Immature natural killer cell (primary cell): ENCODE measurements around the gene ZNF536. TPM values are rescaled to one million over a fixed set of nuclear protein-coding genes. Genes with fewer than 3 reads are reported as not detected.
"Not testable (repeated sequence)": the region's sequence is repeated elsewhere in the genome, so short reads cannot be mapped to it uniquely, and the experiment has no call there.

Experiments
- DNase-seq, 3 donors: peaks; one replicate each; pipeline ENCODE4 v3.0.0; 2022; ENCODE audit warnings: mixed read lengths in 1 of 3
- H3K27ac Mint-ChIP-seq, 6 donors: one replicate each; pipeline ENCODE4 v1.8.0; 2020; ENCODE audit warnings: mixed read lengths in 6 of 6, mild to moderate bottlenecking in 5 of 6, inconsistent platforms in 4 of 6, moderate library complexity in 3 of 6
- H3K27me3 Mint-ChIP-seq, 3 donors: one replicate each; pipeline ENCODE4 v1.8.0; 2020 to 2021; ENCODE audit warnings: low read depth in 3 of 3, mild to moderate bottlenecking in 3 of 3, mixed read lengths in 3 of 3, moderate library complexity in 3 of 3, inconsistent platforms in 1 of 3
- H3K36me3 Mint-ChIP-seq, 3 donors: one replicate each; pipeline ENCODE4 v1.8.0; 2020; ENCODE audit warnings: mixed read lengths in 3 of 3, inconsistent platforms in 2 of 3, mild to moderate bottlenecking in 2 of 3
- H3K4me1 Mint-ChIP-seq, 2 donors: one replicate each; pipeline ENCODE4 v1.8.0; 2020; ENCODE audit warnings: inconsistent platforms in 2 of 2, mild to moderate bottlenecking in 2 of 2, mixed read lengths in 2 of 2, moderate library complexity in 1 of 2
- H3K4me3 Mint-ChIP-seq, 5 donors: one replicate each; pipeline ENCODE4 v1.8.0; 2020; ENCODE audit warnings: mild to moderate bottlenecking in 5 of 5, mixed read lengths in 5 of 5, inconsistent platforms in 3 of 5, moderate library complexity in 3 of 5
- H3K9me3 Mint-ChIP-seq, 6 donors: one replicate each; pipeline ENCODE4 v1.8.0; 2020; ENCODE audit warnings: mild to moderate bottlenecking in 6 of 6, mixed read lengths in 6 of 6, inconsistent platforms in 4 of 6, moderate library complexity in 3 of 6
- polyA plus RNA-seq, 3 donors: library from polyadenylated mRNA; unstranded; fragments of 300-500 nt; fragmentation: Illumina TruSeq; gene quantifications; one replicate each; pipeline ENCODE4 v1.2.3, GENCODE V29; 2021

ZNF536 gene
- polyA plus RNA-seq, 3 donors from 2014 or later, result not detected

DNA sequence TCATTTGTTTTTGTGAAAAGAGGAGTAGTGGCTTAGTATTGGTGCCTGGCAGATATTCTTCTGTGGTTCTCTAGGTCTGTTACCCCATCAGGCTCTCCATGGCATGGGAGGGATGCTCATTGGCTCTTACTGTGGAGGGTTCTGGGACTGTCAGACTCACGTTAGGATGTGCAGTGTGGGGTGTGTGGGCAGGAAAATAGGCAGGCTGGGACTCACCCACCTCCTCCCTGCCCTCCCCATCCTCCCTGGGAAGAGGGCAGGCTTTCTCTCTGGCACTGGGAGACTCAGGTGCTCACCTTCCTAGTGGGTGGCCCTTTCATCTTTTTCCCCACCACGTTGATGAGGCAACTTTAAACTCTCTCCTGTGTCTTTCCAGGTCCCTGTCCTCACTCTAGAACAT, 44.2 kb downstream of the ZNF536 start:
- Mint-ChIP-seq H3K36me3 (no peaks in the 10 kb centered on the region), H3K27ac (no peak overlapping the region), H3K9me3 (no peaks in the 10 kb centered on the region), H3K27me3 (peaks cover 5 to 16% (median 6%) of the 10 kb centered on the region in 3 donors), H3K4me1 (no peaks in the 10 kb centered on the region), H3K4me3 (no peak overlapping the region)
- no peak for DNase-seq

GRCh38 chr19:30417166-30417565, 45.0 kb downstream of the ZNF536 start:
- not testable (repeated sequence) for H3K9me3 Mint-ChIP-seq, DNase-seq, H3K36me3 Mint-ChIP-seq, H3K27ac Mint-ChIP-seq, H3K4me1 Mint-ChIP-seq, H3K4me3 Mint-ChIP-seq
- H3K27me3 Mint-ChIP-seq, result peaks cover 5 to 16% (median 6%) of the 10 kb centered on the region in 3 donors

- DNase-seq, result no peak
- H3K4me1 Mint-ChIP-seq, result no peaks in the 10 kb centered on the region
- H3K9me3 Mint-ChIP-seq, result no peaks in the 10 kb centered on the region
- no peaks in the 10 kb centered on the region for H3K36me3 Mint-ChIP-seq
- no peak overlapping the region for H3K27ac Mint-ChIP-seq
- no peak overlapping the region for H3K4me3 Mint-ChIP-seq
- peaks cover 2 to 16% (median 4%) of the 10 kb centered on the region in 3 donors for H3K27me3 Mint-ChIP-seq
Measured at GRCh38 chr19:30419568-30420180, 47.5 kb downstream of the ZNF536 start.

GRCh38 chr19:30420316-30420715, 48.1 kb downstream of the ZNF536 start:
- no peak for DNase-seq
- H3K4me3 Mint-ChIP-seq, result no peak overlapping the region
- no peaks in the 10 kb centered on the region for H3K4me1 Mint-ChIP-seq
- H3K36me3 Mint-ChIP-seq, result no peaks in the 10 kb centered on the region
- H3K9me3 Mint-ChIP-seq, result no peaks in the 10 kb centered on the region
- H3K27me3 Mint-ChIP-seq, result peaks cover 2 to 20% (median 4%) of the 10 kb centered on the region in 3 donors
- H3K27ac Mint-ChIP-seq, result peak overlapping the region in 1 of 6 donors; percentile 49

DNA sequence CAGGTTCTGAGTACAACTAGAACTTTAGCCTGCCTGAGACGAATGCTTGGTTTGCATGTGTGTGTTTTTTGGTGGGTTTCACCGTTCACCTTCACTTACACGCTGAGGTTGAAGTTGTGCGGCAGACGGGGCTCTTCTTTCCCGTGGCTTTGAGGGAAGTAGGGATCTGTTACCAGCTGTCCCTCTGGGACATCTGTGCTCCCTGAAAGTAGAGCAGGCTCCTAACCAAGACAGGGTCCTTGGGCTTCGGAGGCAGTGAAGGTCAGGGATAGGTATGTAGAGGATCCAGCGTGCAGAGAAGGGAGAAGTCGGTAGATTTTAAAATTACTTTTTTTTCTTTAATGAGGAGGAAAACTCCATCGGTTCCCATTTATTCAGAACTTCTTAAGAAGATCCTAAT, 48.7 kb downstream of the ZNF536 start:
- no peak for DNase-seq
- no peaks in the 10 kb centered on the region for H3K36me3 Mint-ChIP-seq
- no peak overlapping the region for H3K4me3 Mint-ChIP-seq
- no peak overlapping the region for H3K27ac Mint-ChIP-seq
- H3K27me3 Mint-ChIP-seq, result peaks cover 2 to 17% (median 2%) of the 10 kb centered on the region in 3 donors
- no peaks in the 10 kb centered on the region for H3K9me3 Mint-ChIP-seq
- H3K4me1 Mint-ChIP-seq, result no peaks in the 10 kb centered on the region

- no peaks in the 10 kb centered on the region for H3K36me3 Mint-ChIP-seq
- H3K9me3 Mint-ChIP-seq, result no peaks in the 10 kb centered on the region
- no peak for DNase-seq
- H3K4me3 Mint-ChIP-seq, result no peak overlapping the region
- peaks cover 1 to 12% (median 2%) of the 10 kb centered on the region in 3 donors for H3K27me3 Mint-ChIP-seq
- no peaks in the 10 kb centered on the region for H3K4me1 Mint-ChIP-seq
- no peak overlapping the region for H3K27ac Mint-ChIP-seq
Measured at GRCh38 chr19:30421571-30421970, 49.4 kb downstream of the ZNF536 start.

- no peak for DNase-seq
Measured at GRCh38 chr19:30423481-30423880, 51.3 kb downstream of the ZNF536 start.

DNA sequence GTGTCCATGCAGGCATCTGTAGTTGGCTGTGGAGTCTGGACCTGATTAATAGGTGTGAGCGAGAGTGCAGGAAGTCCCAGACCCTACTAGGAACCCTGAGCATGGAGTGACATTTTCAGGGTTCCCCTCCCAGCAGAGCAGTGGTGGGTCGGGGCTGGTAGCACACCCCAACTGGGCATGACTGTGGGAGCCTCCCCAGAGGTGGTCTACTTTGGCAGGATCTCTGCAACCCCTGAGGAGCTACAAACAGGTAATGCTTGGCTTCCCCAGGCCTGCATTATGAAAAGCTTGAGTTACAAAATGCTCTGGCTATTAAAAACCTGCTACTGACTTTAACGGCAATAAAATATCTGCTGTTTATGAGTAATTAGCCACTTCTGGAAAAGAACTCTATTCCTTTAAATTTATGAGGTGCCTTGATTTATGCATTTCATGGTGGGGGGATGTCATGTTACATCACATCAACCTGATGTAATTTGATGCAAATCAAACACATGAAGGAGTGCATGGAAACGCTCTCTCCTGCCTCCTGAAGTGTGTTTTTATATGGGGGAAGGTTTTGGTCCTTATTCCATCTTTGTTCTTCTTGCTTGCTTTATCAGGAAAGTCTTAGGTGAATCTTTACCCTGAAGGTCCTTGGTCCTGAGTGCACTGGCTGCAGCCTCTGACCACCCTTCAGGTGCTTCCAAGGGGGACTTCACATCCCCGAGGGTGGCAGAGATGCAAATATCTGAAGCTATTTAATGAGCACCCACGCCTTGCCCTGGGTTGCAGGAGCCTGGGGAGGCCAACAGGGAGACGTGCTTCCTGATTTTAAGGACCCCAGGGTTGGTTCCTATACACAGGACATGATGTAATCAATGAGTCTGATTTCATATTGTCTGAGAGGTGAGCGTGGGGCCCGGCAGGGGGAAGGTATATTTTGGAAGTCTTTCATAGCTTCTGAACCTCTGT, 54.0 kb downstream of the ZNF536 start:
- no peak overlapping the region for H3K4me3 Mint-ChIP-seq
- H3K27ac Mint-ChIP-seq, result no peak overlapping the region
- H3K9me3 Mint-ChIP-seq, result peaks cover 0 to 1% (median 0%) of the 10 kb centered on the region in 6 donors
- no peaks in the 10 kb centered on the region for H3K4me1 Mint-ChIP-seq
- H3K36me3 Mint-ChIP-seq, result no peaks in the 10 kb centered on the region
- H3K27me3 Mint-ChIP-seq, result peaks cover 2 to 10% (median 3%) of the 10 kb centered on the region in 3 donors
- no peak for DNase-seq

More at GRCh38 chr19:30423481-30423880, 51.3 kb downstream of the ZNF536 start:
- peaks cover 0 to 4% (median 1%) of the 10 kb centered on the region in 3 donors for H3K27me3 Mint-ChIP-seq
- no peaks in the 10 kb centered on the region for H3K9me3 Mint-ChIP-seq
- no peak overlapping the region for H3K4me3 Mint-ChIP-seq
- no peaks in the 10 kb centered on the region for H3K4me1 Mint-ChIP-seq
- no peak overlapping the region for H3K27ac Mint-ChIP-seq
- no peaks in the 10 kb centered on the region for H3K36me3 Mint-ChIP-seq

- peaks cover 0 to 1% (median 0%) of the 10 kb centered on the region in 6 donors for H3K9me3 Mint-ChIP-seq
- H3K27me3 Mint-ChIP-seq, result peaks cover 2 to 10% (median 3%) of the 10 kb centered on the region in 3 donors
- DNase-seq, result no peak
- no peak overlapping the region for H3K27ac Mint-ChIP-seq
- H3K4me1 Mint-ChIP-seq, result no peaks in the 10 kb centered on the region
- H3K36me3 Mint-ChIP-seq, result no peaks in the 10 kb centered on the region
- no peak overlapping the region for H3K4me3 Mint-ChIP-seq
Measured at GRCh38 chr19:30426864-30427263, 54.7 kb downstream of the ZNF536 start.

- peaks cover 2 to 10% (median 3%) of the 10 kb centered on the region in 3 donors for H3K27me3 Mint-ChIP-seq
Measured at GRCh38 chr19:30428092-30428680, 56.0 kb downstream of the ZNF536 start.

GRCh38 chr19:30428844-30429243, 56.7 kb downstream of the ZNF536 start:
- Mint-ChIP-seq H3K9me3 (peaks cover 0 to 1% (median 0%) of the 10 kb centered on the region in 6 donors), H3K27ac (no peak overlapping the region), H3K27me3 (peaks cover 2 to 10% (median 3%) of the 10 kb centered on the region in 3 donors), H3K36me3 (no peaks in the 10 kb centered on the region), H3K4me3 (no peak overlapping the region), H3K4me1 (no peaks in the 10 kb centered on the region)
- no peak for DNase-seq

More at GRCh38 chr19:30428092-30428680, 56.0 kb downstream of the ZNF536 start:
- Mint-ChIP-seq H3K4me3 (no peak overlapping the region), H3K27ac (no peak overlapping the region), H3K4me1 (no peaks in the 10 kb centered on the region), H3K36me3 (no peaks in the 10 kb centered on the region), H3K9me3 (peaks cover 0 to 1% (median 0%) of the 10 kb centered on the region in 6 donors)
- no peak for DNase-seq

DNA sequence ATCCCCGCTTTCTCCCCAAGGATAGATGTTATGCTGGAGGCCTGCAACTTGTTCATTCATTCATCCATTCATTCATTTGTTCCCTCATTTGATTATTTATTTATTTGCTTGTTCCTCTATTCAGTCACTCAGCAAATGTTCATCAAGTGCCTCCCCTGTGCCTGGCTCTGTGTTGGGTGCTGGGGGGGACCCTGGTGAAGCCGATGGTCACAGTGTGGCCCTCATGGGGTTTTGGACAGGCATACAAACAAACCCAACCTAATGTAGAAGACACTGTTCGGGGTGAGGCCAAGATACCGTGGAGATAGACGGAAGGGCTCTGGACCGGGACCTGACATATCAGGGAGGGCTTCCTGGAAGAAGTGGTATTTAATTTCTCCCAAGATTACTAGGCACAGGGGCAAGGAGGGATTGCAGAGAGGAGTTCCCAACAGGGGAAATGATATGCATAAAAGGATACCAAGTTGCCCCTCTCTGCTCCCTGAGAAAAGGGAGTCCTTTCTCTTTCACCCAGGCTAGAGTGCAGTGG, 58.1 kb downstream of the ZNF536 start:
- no peak for DNase-seq
- H3K4me1 Mint-ChIP-seq, result no peaks in the 10 kb centered on the region
- H3K27me3 Mint-ChIP-seq, result peaks cover 2 to 6% (median 2%) of the 10 kb centered on the region in 3 donors
- no peak overlapping the region for H3K4me3 Mint-ChIP-seq
- no peaks in the 10 kb centered on the region for H3K36me3 Mint-ChIP-seq
- no peak overlapping the region for H3K27ac Mint-ChIP-seq
- H3K9me3 Mint-ChIP-seq, result peaks cover 0 to 1% (median 0%) of the 10 kb centered on the region in 6 donors

GRCh38 chr19:30431591-30431990, 59.4 kb downstream of the ZNF536 start:
- H3K4me3 Mint-ChIP-seq, result no peak overlapping the region
- H3K27ac Mint-ChIP-seq, result no peak overlapping the region
- peaks cover 2 to 6% (median 2%) of the 10 kb centered on the region in 3 donors for H3K27me3 Mint-ChIP-seq
- no peaks in the 10 kb centered on the region for H3K4me1 Mint-ChIP-seq
- H3K9me3 Mint-ChIP-seq, result peaks cover 0 to 2% (median 0%) of the 10 kb centered on the region in 6 donors
- DNase-seq, result no peak
- H3K36me3 Mint-ChIP-seq, result no peaks in the 10 kb centered on the region
